Panc1 (cell line): ENCODE data around the gene LRRC71.

ENCODE experiments used
- CTCF ChIP-seq: fragments of 450-650 bp; IDR thresholded peaks from 2 replicates; pipeline ENCODE4 v1.5.1; 2017; ENCODE audit warnings: mild to moderate bottlenecking
- POLR2AphosphoS5 ChIP-seq: IDR thresholded peaks from 2 replicates; pipeline ENCODE4 v1.6.1; 2012; ENCODE audit warnings: mild to moderate bottlenecking, low read depth, low read length, moderate library complexity
- REST ChIP-seq, 2 experiments: IDR thresholded peaks; 2 replicates each; pipeline ENCODE4 v1.6.1; 2011 to 2012; ENCODE audit warnings: low read depth in 2 of 2, control low read depth in 1 of 2, low read length in 1 of 2, mild to moderate bottlenecking in 1 of 2, moderate library complexity in 1 of 2; ENCODE audit not compliant: insufficient read depth in 1 of 2
- SIN3A ChIP-seq: IDR thresholded peaks from 2 replicates; pipeline ENCODE4 v1.6.1; 2012; ENCODE audit warnings: low read depth, mild to moderate bottlenecking, low read length, moderate library complexity, borderline replicate concordance; ENCODE audit not compliant: insufficient read depth
- TCF7L2 ChIP-seq: IDR thresholded peaks from 2 replicates; pipeline ENCODE4 v1.6.1; 2011; ENCODE audit warnings: mild to moderate bottlenecking, low read depth, low read length, inconsistent platforms

- no peak for TF ChIP-seq CTCF
- TF ChIP-seq REST (IDR thresholded peaks at IDR 0.05; ENCODE audit: insufficient read depth in 1 of 2, low read depth in 2 of 2, low read length in 1 of 2) = no peak
- no peak for TF ChIP-seq POLR2AphosphoS5
- TF ChIP-seq TCF7L2 = no peak
- no peak for TF ChIP-seq SIN3A
Observed at GRCh38 chr1:156929596-156930238, 9.3 kb downstream of the LRRC71 start.
